Skin of body (tissue), 2 donors: ENCODE results near the gene HOXB6. TPM values are rescaled to one million over a fixed set of nuclear protein-coding genes. Genes with fewer than 3 reads are reported as not detected.

Experiments used
- DNase-seq: peaks from one replicate; lab custom pipeline; 2025; lab: John Stamatoyannopoulos, UW
- total RNA-seq: library from RNA; depleted of rRNA; stranded (reverse); fragments of >200 nt; gene quantifications from one replicate; pipeline ENCODE4 v1.2.3, GENCODE V29; 2014

Gene HOXB6
- total RNA-seq, 1 donor from 2014 or later, result 2.9 TPM

- no peak for DNase-seq
These were observed 21.0 kb downstream of the HOXB6 start for GRCh38 chr17:48583708-48584222.

- DNase-seq, result no peak
These were observed 22.1 kb downstream of the HOXB6 start for GRCh38 chr17:48582750-48583069.

- DNase-seq, result no peak
These were observed 24.8 kb downstream of the HOXB6 start for GRCh38 chr17:48579760-48580554.

- DNase-seq, result no peak
These were observed 25.4 kb downstream of the HOXB6 start for GRCh38 chr17:48579471-48579759.

- no peak for DNase-seq
These were observed 25.9 kb downstream of the HOXB6 start for GRCh38 chr17:48578616-48579470.

- DNase-seq, result peak; percentile 71
These were observed 26.7 kb downstream of the HOXB6 start, which contains the start of gene HOXB4 for GRCh38 chr17:48577946-48578615. Gene HOXB4, minus strand, starts transcription at chr17:48578350. Its CDS starts 31 bp downstream, at chr17:48578319.

- DNase-seq, result no peak
These were observed 27.3 kb downstream of the HOXB6 start for GRCh38 chr17:48577330-48577945.

GRCh38 chr17:48576479-48577309, 28.1 kb downstream of the HOXB6 start:
- no peak for DNase-seq

GRCh38 chr17:48575673-48576478, 28.9 kb downstream of the HOXB6 start:
- no peak for DNase-seq

GRCh38 chr17:48575066-48575582, 29.7 kb downstream of the HOXB6 start:
- no peak for DNase-seq

- no peak for DNase-seq
These were observed 30.2 kb downstream of the HOXB6 start for GRCh38 chr17:48574505-48575065.

GRCh38 chr17:48571826-48572417, 32.9 kb downstream of the HOXB6 start:
- DNase-seq, result no peak

GRCh38 chr17:48571024-48571818, 33.6 kb downstream of the HOXB6 start:
- no peak for DNase-seq

- DNase-seq, result no peak
These were observed 34.3 kb downstream of the HOXB6 start for GRCh38 chr17:48570325-48571023.

- no peak for DNase-seq
These were observed 35.0 kb downstream of the HOXB6 start for GRCh38 chr17:48569674-48570324.

- DNase-seq, result no peak
These were observed 35.6 kb downstream of the HOXB6 start for GRCh38 chr17:48569240-48569582.
